HG03575 (cell line): ENCODE results near the gene PAAF1.

ENCODE experiments used
- ATAC-seq: cut with Tn5 transposase; IDR thresholded peaks from one replicate; pipeline ENCODE4 v1.9.1; 2021; ENCODE audit not compliant: unreplicated experiment, insufficient number of reproducible peaks, low FRiP score; ENCODE audit errors: extremely low read depth

Gene PAAF1

GRCh38 chr11:73965076-73965763, 88.4 kb downstream of the PAAF1 start:
- no peak for ATAC-seq

GRCh38 chr11:73965764-73966121, 88.9 kb downstream of the PAAF1 start:
- ATAC-seq = no peak

- no peak for ATAC-seq
These were observed 91.7 kb downstream of the PAAF1 start for GRCh38 chr11:73968356-73968966.

- no peak for ATAC-seq
These were observed 92.3 kb downstream of the PAAF1 start for GRCh38 chr11:73969091-73969490.

GRCh38 chr11:73969991-73970800, 93.4 kb downstream of the PAAF1 start:
- ATAC-seq = no peak

GRCh38 chr11:73971175-73971719, 94.4 kb downstream of the PAAF1 start:
- ATAC-seq = no peak

- ATAC-seq = no peak
These were observed 95.4 kb downstream of the PAAF1 start for GRCh38 chr11:73972187-73972586.

- no peak for ATAC-seq
These were observed 96.0 kb downstream of the PAAF1 start for GRCh38 chr11:73972620-73973449.

- no peak for ATAC-seq
These were observed 98.0 kb downstream of the PAAF1 start for GRCh38 chr11:73974604-73975478.

- no peak for ATAC-seq
These were observed 98.6 kb downstream of the PAAF1 start for GRCh38 chr11:73975479-73975757.

- no peak for ATAC-seq
These were observed 99.8 kb downstream of the PAAF1 start for GRCh38 chr11:73976451-73977151.

- ATAC-seq = no peak
These were observed 101.2 kb downstream of the PAAF1 start for GRCh38 chr11:73977856-73978519.

- no peak for ATAC-seq
These were observed 101.8 kb downstream of the PAAF1 start for GRCh38 chr11:73978576-73979086.

GRCh38 chr11:73980001-73980961, 103.5 kb downstream of the PAAF1 start:
- no peak for ATAC-seq
